GM12865 (cell line): Measurements from ENCODE around the gene LRRC42.

Source experiments
- DNase-seq: peaks from one replicate; pipeline ENCODE4 v3.0.0; 2010; ENCODE audit warnings: low read depth
- H3K4me3 ChIP-seq: 2 replicates; pipeline ENCODE4 v1.5.1; 2011; ENCODE audit warnings: mild to moderate bottlenecking, low read depth, low read length, control low read depth
- TF ChIP-seq, protein P1 (sequence below): IDR thresholded peaks from 2 replicates; pipeline ENCODE4 v1.5.1; 2011; ENCODE audit warnings: low read length, control low read depth, low read depth, inconsistent platforms; ENCODE audit not compliant: insufficient read depth; ENCODE audit errors: missing control alignments

Gene LRRC42, protein sequence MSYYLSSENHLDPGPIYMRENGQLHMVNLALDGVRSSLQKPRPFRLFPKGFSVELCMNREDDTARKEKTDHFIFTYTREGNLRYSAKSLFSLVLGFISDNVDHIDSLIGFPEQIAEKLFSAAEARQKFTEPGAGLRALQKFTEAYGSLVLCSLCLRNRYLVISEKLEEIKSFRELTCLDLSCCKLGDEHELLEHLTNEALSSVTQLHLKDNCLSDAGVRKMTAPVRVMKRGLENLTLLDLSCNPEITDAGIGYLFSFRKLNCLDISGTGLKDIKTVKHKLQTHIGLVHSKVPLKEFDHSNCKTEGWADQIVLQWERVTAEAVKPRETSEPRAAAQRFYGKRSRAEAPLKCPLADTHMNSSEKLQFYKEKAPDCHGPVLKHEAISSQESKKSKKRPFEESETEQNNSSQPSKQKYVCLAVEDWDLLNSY

GRCh38 chr1:53946252-53947171 is at the start of gene LRRC42:
TSS of gene LRRC42 (plus strand) at chr1:53946350. CDS start at chr1:53952000, 5,650 bp downstream.
- TF ChIP-seq, protein P1, sequence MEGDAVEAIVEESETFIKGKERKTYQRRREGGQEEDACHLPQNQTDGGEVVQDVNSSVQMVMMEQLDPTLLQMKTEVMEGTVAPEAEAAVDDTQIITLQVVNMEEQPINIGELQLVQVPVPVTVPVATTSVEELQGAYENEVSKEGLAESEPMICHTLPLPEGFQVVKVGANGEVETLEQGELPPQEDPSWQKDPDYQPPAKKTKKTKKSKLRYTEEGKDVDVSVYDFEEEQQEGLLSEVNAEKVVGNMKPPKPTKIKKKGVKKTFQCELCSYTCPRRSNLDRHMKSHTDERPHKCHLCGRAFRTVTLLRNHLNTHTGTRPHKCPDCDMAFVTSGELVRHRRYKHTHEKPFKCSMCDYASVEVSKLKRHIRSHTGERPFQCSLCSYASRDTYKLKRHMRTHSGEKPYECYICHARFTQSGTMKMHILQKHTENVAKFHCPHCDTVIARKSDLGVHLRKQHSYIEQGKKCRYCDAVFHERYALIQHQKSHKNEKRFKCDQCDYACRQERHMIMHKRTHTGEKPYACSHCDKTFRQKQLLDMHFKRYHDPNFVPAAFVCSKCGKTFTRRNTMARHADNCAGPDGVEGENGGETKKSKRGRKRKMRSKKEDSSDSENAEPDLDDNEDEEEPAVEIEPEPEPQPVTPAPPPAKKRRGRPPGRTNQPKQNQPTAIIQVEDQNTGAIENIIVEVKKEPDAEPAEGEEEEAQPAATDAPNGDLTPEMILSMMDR: peak; percentile 27
- H3K4me3 ChIP-seq: peak within 1 kb of the TSS; percentile 84
- DNase-seq: no peak

GRCh38 chr1:53896635-53897229 is 49.4 kb upstream of the LRRC42 start:
- DNase-seq: no peak
- H3K4me3 ChIP-seq: no peak overlapping the region
- TF ChIP-seq, protein P1: no peak

DNA sequence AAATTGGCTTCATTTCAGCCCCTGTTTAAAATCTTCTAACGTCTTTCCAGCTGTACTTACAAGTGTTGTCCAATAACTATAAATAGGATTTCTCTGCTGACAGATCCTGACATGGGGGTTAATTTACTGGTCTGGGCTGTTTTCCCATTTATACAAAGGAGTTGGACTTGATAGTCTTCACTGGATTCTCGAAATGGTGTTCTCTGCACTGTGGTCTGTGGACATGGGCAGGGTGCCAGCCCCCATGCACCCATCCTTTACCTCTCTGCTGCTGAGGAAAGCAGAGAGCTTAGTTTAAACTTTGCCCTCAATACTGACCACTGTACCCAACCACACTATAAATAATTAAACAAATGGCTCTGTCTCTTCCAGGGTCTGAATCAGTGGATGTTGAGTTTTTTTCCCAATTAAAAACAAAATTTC is 46.9 kb upstream of the LRRC42 start:
- DNase-seq: no peak
- TF ChIP-seq, protein P1: no peak
- no peak overlapping the region for H3K4me3 ChIP-seq

DNA sequence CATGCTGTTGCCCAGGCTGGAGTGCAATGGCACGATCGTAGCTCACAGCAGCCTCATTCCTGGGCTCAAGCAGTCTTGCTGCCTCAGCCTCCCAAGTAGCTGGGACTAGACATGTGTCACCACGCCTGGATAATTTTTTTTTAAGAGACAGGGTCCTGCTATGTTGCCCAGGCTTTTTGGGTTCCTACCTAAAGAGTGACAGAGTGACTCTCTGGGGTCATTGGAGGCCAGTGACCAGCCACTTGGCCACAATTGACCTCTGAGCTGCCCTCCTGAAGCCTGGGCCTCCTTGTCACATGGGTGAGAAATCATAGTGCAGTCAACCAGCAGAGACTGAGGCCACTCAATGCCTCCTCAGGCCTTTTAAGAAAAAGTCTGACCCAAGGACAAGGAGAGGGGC is 46.4 kb upstream of the LRRC42 start:
- DNase-seq: no peak
- no peak overlapping the region for H3K4me3 ChIP-seq
- TF ChIP-seq, protein P1: no peak

DNA sequence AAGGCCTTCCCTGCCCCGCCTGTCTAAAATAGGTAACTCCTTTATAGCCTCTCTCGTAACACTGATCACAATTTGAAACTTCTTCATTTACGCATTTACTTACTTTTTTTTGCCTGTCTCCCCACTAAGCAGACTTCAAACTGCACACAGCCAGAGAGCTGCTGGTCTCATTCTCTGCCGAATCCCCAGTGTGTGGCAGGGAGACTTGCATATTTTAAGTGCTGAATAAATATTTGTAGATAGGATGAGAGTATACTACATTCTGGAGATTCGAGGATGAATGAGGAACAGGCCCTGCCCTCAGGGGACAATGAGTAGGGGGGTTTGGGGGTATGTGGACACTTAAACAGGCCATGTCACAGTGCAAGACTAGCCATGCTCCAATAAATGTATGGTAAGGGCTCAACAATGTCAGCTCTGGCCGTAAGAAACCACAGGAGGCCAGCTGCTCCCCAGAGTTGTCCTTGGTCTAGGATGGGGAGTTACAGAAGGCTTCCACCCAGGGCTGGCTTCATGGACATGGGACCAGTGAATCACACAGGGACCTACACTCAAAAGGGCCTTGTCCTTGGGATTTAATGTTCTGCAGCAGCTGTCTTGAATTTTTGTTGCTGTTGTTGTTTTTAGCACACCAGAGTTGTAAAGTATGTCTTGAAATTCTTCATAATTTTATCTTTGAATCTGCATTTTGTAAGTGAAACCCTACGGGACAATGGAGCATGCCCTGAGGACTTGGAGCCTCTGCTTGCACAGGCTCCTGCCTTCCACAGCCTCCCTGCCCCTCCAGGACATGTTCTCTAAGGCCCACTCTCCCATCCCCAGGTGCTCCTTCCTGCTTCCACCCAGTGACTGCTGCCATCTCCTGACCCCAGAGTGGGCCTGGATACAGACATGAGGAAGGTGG is 43.7 kb upstream of the LRRC42 start:
- TF ChIP-seq, protein P1: no peak
- no peak for DNase-seq
- H3K4me3 ChIP-seq: no peak overlapping the region

DNA sequence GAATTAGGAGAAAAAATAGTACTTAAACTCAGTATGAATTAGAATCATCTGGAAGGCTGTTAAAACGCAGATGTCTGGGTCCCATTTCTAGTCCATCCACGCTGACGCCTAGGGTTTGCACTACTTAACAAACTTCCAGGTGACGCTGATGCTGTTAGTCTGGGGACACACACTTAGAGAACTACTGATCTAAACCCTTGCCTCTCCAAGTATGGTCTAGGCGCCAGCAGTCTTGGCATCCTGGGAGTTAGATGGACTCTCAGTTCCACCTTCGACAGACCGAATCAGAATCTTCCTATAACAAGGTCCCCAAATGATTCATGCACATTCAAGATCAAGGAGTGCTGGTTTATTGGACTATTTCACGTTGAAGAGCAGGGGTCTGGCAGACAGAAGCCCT is 40.6 kb upstream of the LRRC42 start:
- H3K4me3 ChIP-seq: no peak overlapping the region
- TF ChIP-seq, protein P1: no peak
- no peak for DNase-seq
